Left lung (tissue), 10 donors: ENCODE data around the gene UAP1L1. TPM values are rescaled to one million over a fixed set of nuclear protein-coding genes. Genes with fewer than 3 reads are reported as not detected.
A peak's percentile ranks its signal among the peaks of the same experiment; 100 is the strongest.

ENCODE experiments used
- ATAC-seq: fragments of 200-7000 bp; cut with Tn5 transposase; one replicate; pipeline ENCODE4 v1.9.1; 2020; ENCODE audit warnings: moderate library complexity
- DNase-seq, 4 donors: peaks; one replicate each; pipeline ENCODE4 v3.0.0-alpha.2; 2013 to 2020
- H3K27ac ChIP-seq, 2 donors: fragments of 200-600 bp; sonication (generic) in 1 of 2; one replicate each; pipeline versions ENCODE4 v1.5.0 to v1.8.0; 2020 to 2021
- H3K27me3 ChIP-seq, 2 donors: fragments of 200-600 bp; sonication (generic) in 1 of 2; one replicate each; pipeline versions ENCODE4 v1.5.0 to v1.8.0; 2020 to 2021
- H3K36me3 ChIP-seq, 2 donors: fragments of 200-600 bp; sonication (generic) in 1 of 2; one replicate each; pipeline versions ENCODE4 v1.5.0 to v1.8.0; 2020 to 2021
- H3K4me1 ChIP-seq, 2 donors: fragments of 200-600 bp; one replicate each; pipeline ENCODE4 v1.8.0; 2021
- H3K4me3 ChIP-seq, 2 donors: fragments of 200-600 bp; sonication (generic) in 1 of 2; one replicate each; pipeline versions ENCODE4 v1.5.0 to v1.8.0; 2020 to 2021; ENCODE audit warnings: mild to moderate bottlenecking in 1 of 2
- H3K9me3 ChIP-seq, 2 donors: fragments of 200-600 bp; sonication (generic) in 1 of 2; one replicate each; pipeline versions ENCODE4 v1.5.0 to v1.8.0; 2020 to 2021
- CTCF ChIP-seq, 2 donors: fragments of 200-600 bp; sonication (generic) in 1 of 2; IDR thresholded peaks; one replicate each; pipeline versions ENCODE4 v1.5.0 to v1.8.0; 2021; ENCODE audit warnings: antibody characterized with exemption in 2 of 2
- intact Hi-C, 2 donors: fragments of 100-400 bp; cut with DNase I; formaldehyde crosslinking; loops; one replicate each; pipeline versions ENCODE4 v1.11.2 to v1.14.2; 2022
- polyA plus RNA-seq, 6 donors: library from polyadenylated mRNA; unstranded; fragments of 120-200 nt; gene quantifications; one replicate each; pipeline ENCODE4 v1.2.1, GENCODE V29; 2013; ENCODE audit not compliant: insufficient read length in 6 of 6
- total RNA-seq, 2 donors: library from RNA; stranded (reverse); fragmentation: NEBNext Ultra II Directional; extraction: Animal tissue kit (Norgen Biotek cat#: 25700); gene quantifications; one replicate each; pipeline ENCODE4 v1.2.1, GENCODE V29; 2021
- donor health status: DM: no; HTN: yes; CAD: no.
- donor health status: DM: no; HTN: no; CAD: no.

UAP1L1 gene
- total and polyA plus RNA-seq, 8 donors = 4.6 to 43.1 (median 6.8) TPM

- Histone ChIP-seq H3K9me3 (no peaks in the 10 kb centered on the region), H3K4me1 (no peaks in the 10 kb centered on the region), H3K27ac (no peak overlapping the region), H3K27me3 (no peaks in the 10 kb centered on the region), H3K36me3 (peaks cover 0 to 87% of the 10 kb centered on the region in 2 donors), H3K4me3 (no peak overlapping the region)
- intact Hi-C loops = no loop called here
- peak; percentile 37 for ATAC-seq
- no peak for TF ChIP-seq CTCF (IDR thresholded peaks at IDR 0.05)
- DNase-seq = no peak
Observed at GRCh38 chr9:137095664-137096517, 18.6 kb downstream of the UAP1L1 start.

GRCh38 chr9:137096785-137097546 lies 19.6 kb downstream of the UAP1L1 start:
- Histone ChIP-seq H3K27ac (no peak overlapping the region), H3K27me3 (no peaks in the 10 kb centered on the region), H3K36me3 (peaks cover 0 to 88% of the 10 kb centered on the region in 2 donors), H3K4me3 (no peak overlapping the region), H3K9me3 (no peaks in the 10 kb centered on the region), H3K4me1 (no peaks in the 10 kb centered on the region)
- ATAC-seq (no peak), DNase-seq (no peak)
- no peak for TF ChIP-seq CTCF (IDR thresholded peaks at IDR 0.05)
- intact Hi-C loops = no loop called here

GRCh38 chr9:137097761-137098462 lies 20.6 kb downstream of the UAP1L1 start:
- intact Hi-C loops = no loop called here
- no peaks in the 10 kb centered on the region for H3K9me3 ChIP-seq
- H3K27me3 ChIP-seq = no peaks in the 10 kb centered on the region
- peaks cover 0 to 88% of the 10 kb centered on the region in 2 donors for H3K36me3 ChIP-seq
- no peak overlapping the region for H3K4me3 ChIP-seq
- no peaks in the 10 kb centered on the region for H3K4me1 ChIP-seq
- H3K27ac ChIP-seq = no peak overlapping the region
- ATAC-seq (no peak), DNase-seq (peak in 1 of 4 donors; percentile 74)
- TF ChIP-seq CTCF (IDR thresholded peaks at IDR 0.05) = no peak

GRCh38 chr9:137099231-137099630 lies 21.9 kb downstream of the UAP1L1 start:
- peak in 1 of 4 donors; percentile 62 for DNase-seq
- Histone ChIP-seq H3K4me1 (no peaks in the 10 kb centered on the region), H3K27ac (no peak overlapping the region), H3K27me3 (no peaks in the 10 kb centered on the region), H3K9me3 (no peaks in the 10 kb centered on the region), H3K4me3 (no peak overlapping the region), H3K36me3 (peaks cover 0 to 96% of the 10 kb centered on the region in 2 donors)
- intact Hi-C loops = no loop called here
- no peak for TF ChIP-seq CTCF (IDR thresholded peaks at IDR 0.05)
- ATAC-seq = no peak
